NCI-H1092 treated with DMSO at 0.1 percent for 48 hours (cell line): ENCODE measurements around the gene ZNF335.
"Not testable (repeated sequence)": the region's sequence is repeated elsewhere in the genome, so short reads cannot be mapped to it uniquely, and the experiment has no call there.

Source experiments
- DNase-seq: peaks from one replicate; lab custom pipeline; 2025; lab: John Stamatoyannopoulos, UW

The ZNF335 gene

DNA sequence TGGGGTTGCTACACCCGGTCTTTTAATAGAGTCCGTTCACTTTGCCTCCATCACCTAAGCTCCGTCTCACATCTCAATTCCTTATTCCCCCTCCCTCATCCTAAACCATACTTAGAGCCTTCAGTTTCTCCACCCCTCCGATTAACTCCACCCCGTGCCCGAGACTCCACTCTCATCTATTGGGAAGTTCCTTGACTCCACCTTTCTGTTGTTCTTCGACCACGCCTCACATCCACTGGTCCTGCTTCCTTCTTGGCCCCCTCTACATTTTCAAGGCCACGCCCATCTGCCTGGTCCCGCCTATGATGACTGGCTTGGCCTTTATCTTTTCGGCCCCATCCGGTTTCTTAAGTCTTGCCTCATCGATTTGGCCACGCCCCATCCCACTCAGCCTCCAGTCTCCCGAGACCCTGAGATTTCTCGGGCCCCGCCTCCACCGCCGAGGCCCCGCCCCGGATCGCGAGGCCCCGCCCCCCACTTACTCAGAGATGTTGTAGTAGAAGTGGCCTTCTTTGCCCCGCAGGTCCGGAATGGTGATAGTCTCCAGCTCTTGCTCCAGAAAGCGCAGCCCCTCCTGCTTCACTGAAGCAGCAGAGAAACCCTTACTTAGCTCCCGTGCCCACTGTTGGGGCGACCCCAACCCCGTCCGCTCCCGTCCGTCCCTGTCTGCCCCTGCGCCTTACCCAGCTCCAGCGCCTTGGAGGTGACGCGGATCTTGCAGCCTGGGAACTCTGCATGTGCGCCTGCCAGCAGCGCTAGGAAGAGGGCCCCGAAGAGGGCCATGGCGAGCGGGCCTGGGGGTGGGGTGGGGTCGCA is 61.1 kb downstream of the ZNF335 start:
- no peak for DNase-seq

DNA sequence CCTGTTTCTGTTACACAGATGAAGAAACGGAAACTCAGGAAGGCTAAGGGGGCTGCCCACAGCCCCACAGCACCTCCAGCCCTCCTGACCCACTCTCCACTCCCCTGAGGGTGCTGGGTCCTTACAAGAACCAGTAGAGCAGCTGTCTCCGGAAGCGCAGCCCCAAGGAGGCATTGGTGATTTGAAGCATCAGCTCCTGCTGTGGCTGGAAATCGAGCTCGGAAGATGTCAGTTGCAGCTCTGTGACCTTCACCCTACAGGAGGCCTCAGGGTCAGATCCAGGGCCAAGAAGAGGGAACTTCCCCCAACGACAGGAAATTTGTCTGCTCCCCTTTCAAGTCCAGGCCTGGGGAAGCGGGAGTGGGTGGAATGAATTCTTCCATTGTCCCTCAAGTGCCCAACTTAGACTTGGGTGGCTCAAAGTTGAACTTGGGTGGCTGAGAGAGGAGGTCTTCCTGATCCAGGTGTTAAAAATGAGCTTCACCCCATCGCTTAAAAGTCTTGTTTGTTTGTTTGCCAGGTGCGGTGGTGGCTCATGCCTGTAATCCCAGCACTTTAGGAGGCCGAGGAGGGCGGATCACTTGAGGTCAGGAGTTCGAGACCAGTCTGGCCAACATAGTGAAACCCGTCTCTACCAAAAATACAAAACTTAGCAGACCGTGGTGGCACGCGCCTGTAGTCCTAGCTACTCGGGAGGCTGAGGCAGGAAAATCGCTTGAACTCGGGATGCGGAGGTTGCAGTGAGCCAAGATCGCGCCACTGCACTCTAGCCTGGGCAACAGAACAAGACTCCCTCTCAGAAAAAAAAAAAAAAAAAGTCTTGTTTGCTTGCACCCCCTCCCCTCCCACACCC is 62.0 kb downstream of the ZNF335 start:
- no peak for DNase-seq

DNA sequence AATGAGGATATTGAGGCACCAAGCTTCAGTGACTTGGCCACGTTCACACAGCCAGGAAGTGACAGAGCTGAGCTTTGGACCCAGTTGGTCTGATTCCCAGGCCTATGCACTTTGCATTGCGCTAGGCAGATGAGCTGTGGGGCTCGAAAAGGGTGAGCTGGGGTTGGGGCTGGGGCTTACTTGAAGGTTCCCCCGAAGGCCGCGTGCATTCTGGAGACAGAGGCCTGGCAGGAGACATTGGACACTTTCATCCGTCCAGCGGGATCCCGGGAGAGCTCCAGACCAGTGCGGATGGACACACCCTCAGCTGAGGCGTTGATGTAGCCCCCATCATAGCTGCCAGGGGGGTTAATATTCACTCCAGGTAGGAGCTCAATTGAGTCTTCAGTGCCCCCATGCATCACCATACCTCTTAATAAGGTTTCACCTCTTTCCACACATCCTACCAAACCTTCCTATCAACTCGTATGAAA is 62.6 kb downstream of the ZNF335 start:
- no peak for DNase-seq

DNA sequence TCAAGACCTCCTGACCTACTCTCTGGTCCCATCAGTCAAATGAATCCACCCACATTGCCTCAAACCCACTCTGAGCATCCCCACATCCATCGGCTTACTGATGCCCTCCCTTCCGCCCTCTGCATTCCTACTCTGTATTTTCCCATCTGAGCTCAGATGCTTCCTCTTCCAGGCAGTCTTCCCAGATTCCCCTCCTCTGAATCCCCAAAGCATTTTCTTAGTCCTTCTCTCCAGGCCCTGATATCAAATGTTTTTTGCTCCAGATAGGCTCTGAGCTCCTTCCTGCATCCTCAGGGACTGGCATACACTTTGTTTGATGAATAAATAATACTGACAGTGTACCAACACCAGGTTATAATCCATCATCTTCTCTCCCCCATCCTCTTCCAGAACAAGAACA is 63.9 kb downstream of the ZNF335 start:
- no peak for DNase-seq

DNA sequence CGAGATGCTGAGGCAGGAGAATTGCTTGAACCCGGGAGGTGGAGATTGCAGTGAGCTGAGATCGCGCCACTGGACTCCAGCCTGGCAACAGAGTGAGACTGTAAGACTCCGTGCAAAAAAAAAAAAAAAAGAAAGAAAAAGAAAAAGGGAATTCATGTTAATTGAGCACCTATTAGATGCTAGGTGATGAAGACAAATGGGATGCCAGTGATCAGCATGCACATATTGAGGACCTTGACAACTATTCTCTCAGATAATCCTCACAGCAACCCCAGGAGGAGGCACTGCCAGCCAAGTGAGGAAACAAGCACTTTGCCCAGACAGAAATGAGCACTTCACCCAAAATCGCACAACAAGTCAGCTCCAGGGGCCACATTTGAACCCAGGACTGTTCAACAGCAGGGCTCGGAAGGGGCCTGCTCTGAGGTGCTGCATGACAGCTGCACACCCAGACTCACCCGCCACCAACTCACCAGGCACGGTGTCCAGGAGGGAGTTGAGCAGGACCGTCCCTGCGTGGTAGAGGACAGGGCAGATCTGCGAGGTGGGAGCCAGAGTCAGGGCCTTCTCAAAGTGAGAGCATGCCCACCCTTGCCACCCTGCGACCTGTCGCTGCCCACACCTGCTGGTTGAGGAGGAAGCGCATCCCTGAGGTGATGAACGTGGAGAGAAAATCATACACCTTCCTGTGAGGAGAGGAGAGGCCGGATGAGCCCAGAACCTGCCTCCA is 64.6 kb downstream of the ZNF335 start:
- DNase-seq: no peak

DNA sequence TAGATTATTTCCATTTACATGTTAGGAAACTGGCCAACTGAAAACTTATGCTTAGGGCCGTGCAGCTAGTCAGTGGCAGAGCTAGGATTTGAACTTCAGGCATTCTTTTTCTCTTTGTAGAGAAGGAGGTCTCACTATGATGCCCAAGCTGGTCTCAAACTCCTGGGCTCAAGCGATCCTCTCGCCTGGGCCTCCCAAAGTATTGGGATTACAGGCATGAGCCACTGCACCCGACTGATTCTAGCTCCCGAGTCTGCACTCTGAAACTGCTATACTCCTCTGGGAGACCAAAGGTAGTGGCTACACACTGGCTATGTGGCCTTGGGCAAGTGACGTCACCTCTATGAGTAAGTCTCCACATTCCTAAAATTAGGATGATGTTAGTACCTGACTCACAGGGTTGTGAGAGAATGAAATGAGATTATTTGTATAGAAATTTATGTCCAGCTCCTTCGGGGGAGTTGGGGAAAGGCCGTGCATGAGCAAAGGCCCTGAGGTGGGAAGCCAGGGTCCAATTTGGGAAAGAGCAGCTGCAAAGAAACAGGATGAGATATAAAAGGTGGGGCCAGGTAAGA is 66.4 kb downstream of the ZNF335 start:
- no peak for DNase-seq

DNA sequence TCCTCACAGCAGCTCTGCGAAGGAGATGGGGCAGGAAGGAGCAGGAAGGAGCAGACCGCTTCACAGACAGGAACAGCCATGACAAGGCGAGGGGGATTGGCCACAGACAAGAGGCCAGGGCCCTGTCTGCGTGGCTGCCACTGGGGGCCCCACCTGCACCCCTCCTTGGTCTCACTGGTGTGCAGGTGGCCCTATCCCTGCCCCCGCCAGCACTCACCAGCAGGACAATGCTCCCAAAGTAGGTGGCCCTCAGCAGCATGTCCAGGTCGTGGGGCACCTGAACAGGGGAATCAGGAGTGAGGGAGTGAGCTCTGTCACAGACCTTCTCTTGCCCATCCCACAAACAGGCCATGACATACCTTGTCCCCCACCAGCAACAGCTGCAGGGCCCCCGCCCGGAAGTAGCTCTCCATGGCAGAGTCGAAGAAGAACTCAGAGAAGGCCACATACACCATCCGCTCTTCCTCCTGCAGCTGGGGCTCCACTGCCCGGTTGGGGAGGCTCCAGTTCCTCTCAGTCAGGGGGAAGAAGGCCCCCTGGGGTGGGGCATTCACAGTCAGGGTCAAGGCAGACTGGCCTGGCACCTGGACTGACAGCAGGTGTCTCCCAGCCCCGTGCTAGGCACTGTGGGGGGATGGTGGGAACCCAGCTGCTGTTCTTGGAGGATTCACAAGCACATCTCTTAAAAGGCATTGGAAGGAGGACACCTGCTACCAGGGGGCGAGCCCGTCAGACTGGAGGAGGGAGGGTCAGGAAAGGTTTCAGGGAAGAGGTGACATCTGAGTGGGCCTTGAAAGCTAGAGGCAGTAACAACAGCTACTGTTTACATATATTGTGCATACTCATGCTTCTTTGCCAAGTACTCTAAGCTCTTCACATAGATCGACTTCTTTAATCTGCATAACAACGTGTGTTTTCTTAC is 67.2 kb downstream of the ZNF335 start:
- no peak for DNase-seq

DNA sequence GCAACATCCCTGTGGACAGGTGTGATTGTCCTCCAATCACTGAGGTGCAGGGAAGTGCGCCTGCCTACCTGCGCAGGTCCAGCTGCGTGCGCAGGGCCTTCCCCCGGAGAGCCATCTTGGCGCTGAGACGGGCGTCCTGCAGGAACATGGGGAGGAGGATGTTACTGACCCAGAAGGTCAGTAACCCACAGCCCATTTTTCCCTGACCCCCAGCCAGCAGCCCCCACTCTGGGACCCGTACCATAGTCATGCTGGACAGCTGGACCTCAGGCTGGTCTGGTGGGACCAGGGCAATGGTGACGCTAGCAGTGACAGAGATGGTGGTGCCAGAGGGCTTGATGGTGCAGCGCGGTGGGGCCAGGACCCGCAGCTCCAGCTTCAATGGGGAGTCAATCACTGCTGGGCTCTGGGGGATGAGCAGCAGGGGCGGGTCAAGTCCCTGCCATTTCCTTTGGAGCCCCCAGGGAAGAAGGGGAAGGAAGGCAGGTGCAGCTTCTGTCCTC is 69.8 kb downstream of the ZNF335 start:
- DNase-seq: no peak

DNA sequence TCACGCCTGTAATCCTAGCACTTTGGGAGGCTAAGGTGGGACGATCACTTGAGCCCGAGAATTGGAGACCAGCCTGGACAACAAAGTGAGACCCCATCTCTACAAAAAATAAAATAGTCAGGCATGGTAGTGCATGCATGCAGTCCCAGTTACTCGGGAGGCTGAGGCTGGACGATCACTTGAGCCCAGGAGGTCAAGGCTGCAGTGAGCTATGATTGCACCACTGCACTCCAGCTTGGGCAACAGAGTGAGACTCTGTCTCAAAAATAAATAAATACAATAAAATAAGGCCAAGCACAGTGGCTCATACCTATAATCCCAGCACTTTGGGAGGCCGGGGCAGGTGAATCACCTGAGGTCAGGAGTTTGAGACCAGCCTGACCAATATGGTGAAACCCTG is 70.7 kb downstream of the ZNF335 start:
- not testable (repeated sequence) for DNase-seq

DNA sequence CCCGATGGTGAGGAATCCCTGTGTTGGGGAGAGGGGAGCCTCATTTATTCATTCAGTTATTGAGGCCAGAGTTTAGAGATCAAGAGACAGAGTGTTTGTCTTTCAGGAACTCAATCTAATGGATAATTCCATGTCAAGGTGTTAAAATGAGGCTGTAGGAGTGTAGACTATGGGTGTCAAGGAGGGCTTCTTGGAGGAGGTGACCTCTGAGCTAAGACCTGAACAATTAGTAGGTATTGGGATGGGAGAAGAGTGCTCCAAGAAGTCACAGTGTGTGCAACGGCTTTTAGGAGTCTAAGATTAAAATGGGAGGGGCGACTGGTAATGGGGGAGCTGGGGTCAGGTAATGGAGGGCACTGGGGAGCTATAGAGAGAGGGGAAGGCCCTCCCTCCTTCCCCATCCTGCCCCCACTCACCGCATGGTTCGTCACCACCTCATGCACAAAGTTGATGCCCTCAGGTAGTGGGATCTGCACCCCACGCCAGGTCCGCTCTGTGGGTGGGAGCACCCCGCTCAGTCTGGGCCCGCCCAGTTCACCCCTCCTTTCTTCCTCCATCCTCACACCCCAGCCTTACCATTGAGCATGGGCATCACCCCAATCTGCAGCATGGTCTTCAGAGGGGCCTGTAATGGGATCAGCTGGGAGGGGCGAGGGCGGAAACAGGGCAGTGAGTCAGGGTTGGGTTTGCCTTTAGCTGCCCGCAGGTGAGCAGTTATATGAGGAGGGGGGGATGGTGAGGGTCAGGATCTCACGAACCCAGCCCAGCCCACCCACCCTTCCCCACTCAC is 72.8 kb downstream of the ZNF335 start:
- no peak for DNase-seq
